Measurements from ENCODE around the gene OR10A6.

Gene OR10A6

GRCh38 chr11:7909585-7910285 lies 21.3 kb downstream of the OR10A6 start:
- DNase-seq = no peak

DNA sequence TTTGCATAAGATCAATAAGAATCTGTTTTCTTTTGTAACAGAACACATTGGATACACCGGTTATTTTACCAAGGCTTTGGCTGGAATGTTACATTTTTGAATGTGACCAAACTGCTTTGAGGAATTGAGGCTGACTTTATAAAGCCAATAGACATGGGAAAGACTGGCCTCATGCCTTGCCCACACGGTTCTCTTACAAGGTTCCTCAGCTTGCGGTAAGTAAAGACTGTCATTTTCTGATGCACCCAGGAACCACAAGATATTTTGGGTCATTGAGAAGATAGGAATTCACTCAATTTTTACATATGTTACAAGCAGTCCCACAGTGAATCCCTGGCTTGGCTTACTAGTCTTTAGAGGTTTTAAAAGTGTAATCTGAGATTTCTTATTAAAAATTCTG lies 23.9 kb downstream of the OR10A6 start:
- DNase-seq = no peak

DNA sequence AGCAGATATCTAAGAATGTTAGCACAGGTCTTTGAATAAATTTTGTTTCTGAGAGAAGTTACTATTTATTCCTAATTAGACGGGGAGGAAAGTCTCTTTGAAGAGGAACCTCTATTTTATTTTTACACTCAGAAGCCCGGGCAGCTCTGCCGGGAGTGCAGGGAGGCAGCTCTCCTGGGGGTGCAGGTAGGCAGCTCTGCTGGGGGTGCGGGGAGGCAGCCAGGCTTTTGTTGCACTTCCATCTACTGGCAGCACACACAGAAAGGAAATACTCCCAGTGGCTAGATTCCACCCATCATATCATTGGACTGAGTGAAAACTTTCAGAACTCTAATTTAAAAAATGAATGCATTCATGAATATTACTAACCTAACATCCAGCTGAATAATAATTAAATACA lies 24.6 kb downstream of the OR10A6 start:
- DNase-seq = no peak

DNA sequence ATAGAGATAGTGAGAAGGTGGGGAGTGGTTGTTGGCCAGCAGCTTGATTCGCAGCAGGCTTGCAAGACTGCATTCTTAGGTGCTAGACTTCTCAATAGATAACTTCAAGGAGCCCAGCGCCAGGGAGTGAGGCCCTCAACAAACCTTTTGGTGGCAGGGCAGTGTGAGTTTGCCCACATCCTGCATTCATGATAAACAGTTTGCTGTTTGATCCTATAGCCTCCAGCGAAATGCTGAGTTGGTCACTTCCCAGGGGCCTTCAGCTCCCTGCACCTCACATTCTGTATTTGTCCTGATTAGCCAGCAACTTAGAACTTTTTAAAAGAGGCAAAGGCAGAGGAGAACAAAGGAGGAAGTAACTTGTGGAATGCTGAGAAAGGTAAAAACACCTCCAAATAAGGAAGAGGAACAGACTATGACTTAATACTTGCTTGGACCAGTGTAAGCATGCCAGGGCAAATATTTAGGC lies 25.1 kb downstream of the OR10A6 start:
- no peak for DNase-seq

DNA sequence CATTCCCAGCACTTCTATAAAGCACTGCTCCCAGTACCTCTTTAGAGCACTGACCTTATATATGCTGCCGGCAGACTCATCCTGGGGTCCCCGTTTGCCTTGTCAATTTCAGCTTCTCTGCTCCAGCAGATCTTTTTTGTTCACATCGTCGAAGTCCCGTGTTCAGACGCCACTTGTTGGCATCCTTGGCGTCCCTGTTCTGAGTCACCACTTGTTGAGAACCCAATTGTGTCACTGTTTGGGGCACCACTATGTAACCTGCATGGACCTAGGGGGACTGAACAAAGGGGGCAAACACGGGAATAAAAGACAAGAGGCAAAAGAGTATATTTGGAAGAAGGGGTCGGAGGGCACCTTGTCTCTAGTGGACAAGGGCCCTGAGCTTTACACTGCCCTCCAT lies 25.5 kb downstream of the OR10A6 start:
- DNase-seq = no peak

DNA sequence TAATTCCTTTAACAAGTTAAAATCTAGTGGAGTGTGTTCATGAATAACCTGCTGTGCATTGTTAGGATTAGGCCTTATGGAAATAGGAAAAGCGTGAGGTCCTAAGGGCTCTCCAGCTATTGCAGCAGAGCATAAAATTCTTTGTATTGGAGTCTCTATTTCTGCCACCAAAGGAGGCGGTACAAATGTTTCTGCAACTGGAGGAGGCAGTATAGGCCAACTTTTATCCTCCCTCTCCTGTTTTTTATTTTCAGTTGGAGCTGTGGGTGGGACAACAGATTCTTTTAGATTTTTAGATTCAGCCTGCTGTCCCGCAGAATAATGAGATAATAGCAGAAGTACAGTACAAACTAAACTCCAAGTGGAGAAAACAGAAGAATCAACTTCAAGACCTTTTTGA lies 26.2 kb downstream of the OR10A6 start:
- DNase-seq = no peak

- DNase-seq = no peak
Observed at GRCh38 chr11:7903940-7904339, 27.1 kb downstream of the OR10A6 start.

- DNase-seq = no peak
Observed at GRCh38 chr11:7901319-7901854, 29.7 kb downstream of the OR10A6 start.

- DNase-seq = no peak
Observed at GRCh38 chr11:7900686-7901085, 30.4 kb downstream of the OR10A6 start.

DNA sequence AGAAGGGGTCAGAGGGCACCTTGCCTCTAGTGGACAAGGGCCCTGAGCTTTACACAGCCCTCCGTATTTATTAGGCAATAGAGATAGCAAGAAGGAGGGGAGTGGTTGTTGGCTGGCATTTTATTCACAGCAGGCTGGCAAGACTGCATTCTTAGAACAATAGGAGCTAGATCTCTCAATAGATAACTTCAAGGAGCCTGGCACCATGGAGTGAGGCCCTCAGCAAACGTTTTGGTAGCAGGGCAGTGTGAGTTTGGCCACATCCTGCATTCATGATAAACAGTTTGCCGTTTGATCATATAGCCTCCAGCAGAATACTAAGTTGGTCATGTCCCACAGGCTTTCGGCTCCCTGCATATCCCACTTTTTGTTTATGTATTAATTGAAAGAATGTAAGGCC lies 31.6 kb downstream of the OR10A6 start:
- DNase-seq = no peak

DNA sequence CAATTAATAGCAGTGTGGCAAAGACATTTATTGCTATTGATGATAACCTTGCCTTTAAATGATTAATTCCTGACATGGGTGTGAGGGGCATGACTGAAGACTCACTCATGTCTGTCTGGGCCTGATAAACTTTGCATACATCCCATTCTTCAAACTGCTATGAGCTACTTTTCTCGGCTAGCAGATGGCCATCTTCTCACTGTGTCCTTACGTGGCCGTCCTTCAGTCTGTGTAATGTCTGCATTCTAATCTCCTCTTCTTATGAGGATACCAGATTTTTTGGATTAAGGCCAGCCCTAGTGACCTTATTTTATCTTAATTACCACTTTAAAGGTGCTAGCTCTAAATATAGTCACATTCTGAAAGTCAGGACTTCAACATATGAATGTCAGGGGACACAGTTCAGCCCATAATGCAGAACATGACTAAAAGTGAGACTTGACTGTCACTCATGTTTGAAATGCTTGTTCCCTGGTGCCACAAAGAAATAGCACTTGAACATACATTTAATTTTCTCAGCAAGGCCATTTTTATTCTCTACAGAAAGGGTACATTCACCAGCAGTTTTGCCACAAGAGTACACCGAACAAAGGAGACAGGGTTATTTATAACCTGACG lies 32.3 kb downstream of the OR10A6 start:
- DNase-seq = no peak

GRCh38 chr11:7896009-7896785 lies 34.9 kb downstream of the OR10A6 start:
- DNase-seq = no peak

DNA sequence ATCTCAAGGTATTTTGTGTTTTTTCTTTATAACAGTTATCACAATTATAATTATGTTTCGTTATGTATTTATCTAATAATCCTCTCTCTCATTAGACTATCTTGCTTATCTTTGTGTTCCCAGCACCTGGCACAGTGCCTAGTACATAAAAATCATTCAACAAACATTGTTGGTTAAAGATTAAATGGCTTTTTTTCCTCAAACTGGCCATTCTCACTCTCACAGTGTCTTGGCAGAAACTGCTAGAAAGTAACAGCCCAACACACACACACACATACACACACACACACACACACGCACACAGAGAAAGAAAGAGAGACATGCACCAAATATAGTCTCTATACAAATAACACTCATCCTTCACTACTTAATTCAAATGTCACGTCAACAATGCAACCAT lies 36.8 kb downstream of the OR10A6 start:
- no peak for DNase-seq

DNA sequence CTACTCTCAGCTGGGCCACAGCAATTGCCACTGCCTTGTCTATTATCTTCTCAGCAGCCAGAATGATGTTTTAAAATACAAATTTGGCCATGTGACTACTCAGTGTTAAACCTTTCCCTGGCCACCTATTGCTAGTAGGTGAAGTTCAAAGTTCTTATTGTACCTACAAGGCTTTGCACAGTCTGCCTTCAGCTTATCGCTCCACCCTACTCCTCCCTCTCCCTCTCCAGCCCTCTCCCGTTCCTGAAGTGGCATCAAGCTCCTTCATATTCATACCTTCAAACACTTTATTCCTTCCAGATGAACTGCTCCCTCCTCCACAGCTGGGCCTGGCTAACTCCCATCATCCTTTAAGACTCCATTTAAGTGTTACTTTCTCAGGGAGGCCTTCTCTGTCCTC lies 37.3 kb downstream of the OR10A6 start:
- DNase-seq = no peak

- DNase-seq = no peak
Observed at GRCh38 chr11:7892840-7893254, 38.2 kb downstream of the OR10A6 start.

GRCh38 chr11:7892059-7892699 lies 38.9 kb downstream of the OR10A6 start:
- DNase-seq = no peak

DNA sequence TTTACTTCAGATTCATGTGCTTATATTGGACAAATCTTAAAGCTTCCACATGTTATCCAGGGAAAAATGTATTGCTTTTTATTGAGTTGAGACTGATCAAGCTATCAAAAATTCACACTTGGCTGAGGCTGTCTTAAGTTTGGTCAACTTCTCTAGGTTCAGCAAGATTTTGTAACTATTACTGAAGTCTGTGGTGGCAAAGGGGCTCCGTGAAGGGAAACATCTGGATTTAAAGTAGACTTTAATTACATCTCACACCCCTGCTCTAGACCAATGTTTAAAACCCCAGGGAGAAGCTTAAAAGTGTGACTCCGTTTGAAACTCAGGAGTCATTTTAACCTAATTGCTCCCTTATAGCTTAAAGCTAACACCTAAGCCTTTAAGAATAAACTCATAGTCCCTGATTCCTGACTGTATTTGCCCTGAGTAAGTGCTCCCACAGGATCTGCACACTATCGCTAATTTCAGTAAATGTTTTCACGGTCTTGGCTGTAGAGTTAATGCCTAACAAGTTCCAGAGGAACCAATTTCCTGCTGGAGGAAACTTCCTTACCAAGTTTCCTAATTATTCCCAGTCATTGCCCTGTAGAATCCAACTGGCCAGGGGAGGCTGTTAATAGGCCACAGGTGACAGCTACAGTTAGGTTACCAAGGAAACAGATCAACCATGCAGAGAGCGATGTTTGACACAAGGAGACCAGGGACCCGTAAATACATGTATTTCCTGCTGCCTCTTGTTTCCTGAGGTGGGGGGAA lies 40.5 kb downstream of the OR10A6 start:
- no peak for DNase-seq

DNA sequence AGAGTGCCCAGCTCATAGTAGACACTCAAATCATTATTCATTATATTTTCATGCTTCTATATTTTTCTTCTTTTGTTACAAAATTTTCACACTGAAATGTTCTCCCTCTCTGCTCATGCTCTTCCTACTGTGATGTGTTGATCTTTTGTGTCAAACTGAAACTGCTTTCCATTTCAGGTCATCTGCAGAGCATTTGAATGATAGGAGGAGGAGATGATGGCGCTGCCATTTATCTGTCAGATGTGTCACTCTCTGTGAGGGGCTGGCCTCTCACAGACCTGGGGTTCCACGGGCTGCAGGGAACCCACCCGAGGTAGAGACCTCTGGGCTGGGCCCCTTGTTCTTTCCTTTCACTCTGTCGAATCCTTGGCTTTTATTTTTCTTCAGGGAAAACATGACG lies 41.1 kb downstream of the OR10A6 start:
- DNase-seq = no peak

- DNase-seq = no peak
Observed at GRCh38 chr11:7882860-7883259, 48.2 kb downstream of the OR10A6 start.

Data from activated CD4-positive, CD25-positive, alpha-beta regulatory T cell treated with anti-CD3 and anti-CD28 coated beads, Interleukin-2, amount 50 U/mL, for 72 hours (primary cell).